GM21737 (cell line): ENCODE data around the gene DAP3.
"Not testable (repeated sequence)": the region's sequence is repeated elsewhere in the genome, so short reads cannot be mapped to it uniquely, and the experiment has no call there.

Source experiments
- ATAC-seq: cut with Tn5 transposase; IDR thresholded peaks from one replicate; pipeline ENCODE4 v1.9.1; 2021; ENCODE audit warnings: mild to moderate bottlenecking, moderate library complexity; ENCODE audit not compliant: unreplicated experiment

Gene DAP3

GRCh38 chr1:155717041-155717440 lies 28.1 kb downstream of the DAP3 start:
- ATAC-seq, result no peak

GRCh38 chr1:155718524-155719115 lies 29.7 kb downstream of the DAP3 start:
- ATAC-seq, result not testable (repeated sequence)

GRCh38 chr1:155719703-155720102 lies 30.8 kb downstream of the DAP3 start:
- no peak for ATAC-seq

- no peak for ATAC-seq
Observed at GRCh38 chr1:155725142-155725541, 36.3 kb downstream of the DAP3 start.

- ATAC-seq, result no peak
Observed at GRCh38 chr1:155729031-155729898, 40.4 kb downstream of the DAP3 start.

- no peak for ATAC-seq
Observed at GRCh38 chr1:155740995-155741394, 52.1 kb downstream of the DAP3 start.

- no peak for ATAC-seq
Observed at GRCh38 chr1:155741908-155742307, 53.0 kb downstream of the DAP3 start.

GRCh38 chr1:155744711-155745283 lies 55.9 kb downstream of the DAP3 start:
- ATAC-seq, result no peak

- ATAC-seq, result peak; percentile 80
Observed at GRCh38 chr1:155745284-155746228, 56.7 kb downstream of the DAP3 start.

- ATAC-seq, result not testable (repeated sequence)
Observed at GRCh38 chr1:155747586-155747985, 58.7 kb downstream of the DAP3 start.

GRCh38 chr1:155748141-155748540 lies 59.2 kb downstream of the DAP3 start:
- not testable (repeated sequence) for ATAC-seq

- ATAC-seq, result not testable (repeated sequence)
Observed at GRCh38 chr1:155759017-155759416, 70.1 kb downstream of the DAP3 start.

- ATAC-seq, result no peak
Observed at GRCh38 chr1:155759966-155760630, 71.2 kb downstream of the DAP3 start.

GRCh38 chr1:155760751-155761475 lies 72.0 kb downstream of the DAP3 start:
- no peak for ATAC-seq

GRCh38 chr1:155761736-155762405 lies 73.0 kb downstream of the DAP3 start:
- no peak for ATAC-seq

- not testable (repeated sequence) for ATAC-seq
Observed at GRCh38 chr1:155763090-155763815, 74.4 kb downstream of the DAP3 start.

- not testable (repeated sequence) for ATAC-seq
Observed at GRCh38 chr1:155763989-155764388, 75.1 kb downstream of the DAP3 start.

- ATAC-seq, result not testable (repeated sequence)
Observed at GRCh38 chr1:155767399-155767989, 78.6 kb downstream of the DAP3 start.
